Skeletal muscle satellite cell (primary cell): ENCODE data around the gene PADI1.

Source experiments
- H3K27me3 ChIP-seq: 2 replicates; pipeline ENCODE4 v1.7.0; 2013; ENCODE audit warnings: low read length; ENCODE audit not compliant: control insufficient read depth, insufficient read depth
- H3K36me3 ChIP-seq: 2 replicates; pipeline ENCODE4 v1.7.0; 2013; ENCODE audit warnings: mild to moderate bottlenecking, control low read depth, low read length; ENCODE audit not compliant: insufficient read depth
- H3K4me1 ChIP-seq: 2 replicates; pipeline ENCODE4 v1.7.0; 2013; ENCODE audit warnings: low read length; ENCODE audit not compliant: control insufficient read depth, insufficient read depth
- H3K4me2 ChIP-seq: 2 replicates; pipeline ENCODE4 v1.7.0; 2013; ENCODE audit warnings: mild to moderate bottlenecking, low read length
- H3K4me3 ChIP-seq: 2 replicates; pipeline ENCODE4 v1.7.0; 2013; ENCODE audit warnings: low read length
- H3K9ac ChIP-seq: 2 replicates; pipeline ENCODE4 v1.7.0; 2013; ENCODE audit warnings: mild to moderate bottlenecking, low read depth, low read length, moderate library complexity
- H3K9me3 ChIP-seq: replicated peaks from 2 replicates; pipeline ENCODE4 v1.7.0; 2013; ENCODE audit warnings: mild to moderate bottlenecking, control low read depth, low read length

PADI1 gene

GRCh38 chr1:17184822-17185484 is 20.0 kb upstream of the PADI1 start:
- H3K36me3 ChIP-seq = no peaks in the 10 kb centered on the region
- no peak overlapping the region for H3K9ac ChIP-seq
- H3K4me3 ChIP-seq = no peak overlapping the region
- H3K4me2 ChIP-seq = no peak overlapping the region
- H3K27me3 ChIP-seq = no peaks in the 10 kb centered on the region
- peaks cover 4% of the 10 kb centered on the region for H3K9me3 ChIP-seq
- H3K4me1 ChIP-seq = peaks cover 21% of the 10 kb centered on the region

- no peaks in the 10 kb centered on the region for H3K27me3 ChIP-seq
- no peaks in the 10 kb centered on the region for H3K36me3 ChIP-seq
- H3K9ac ChIP-seq = no peak overlapping the region
- H3K4me3 ChIP-seq = no peak overlapping the region
- no peak overlapping the region for H3K4me2 ChIP-seq
- H3K4me1 ChIP-seq = peaks cover 26% of the 10 kb centered on the region
- peaks cover 4% of the 10 kb centered on the region for H3K9me3 ChIP-seq
These were observed 19.5 kb upstream of the PADI1 start for GRCh38 chr1:17185485-17185860.

GRCh38 chr1:17186216-17186909 is 18.6 kb upstream of the PADI1 start:
- Histone ChIP-seq H3K9me3 (peaks cover 4% of the 10 kb centered on the region), H3K4me1 (peaks cover 34% of the 10 kb centered on the region), H3K4me3 (no peak overlapping the region), H3K4me2 (no peak overlapping the region), H3K27me3 (no peaks in the 10 kb centered on the region), H3K9ac (no peak overlapping the region), H3K36me3 (no peaks in the 10 kb centered on the region)

- H3K36me3 ChIP-seq = no peaks in the 10 kb centered on the region
- H3K4me3 ChIP-seq = no peak overlapping the region
- peaks cover 4% of the 10 kb centered on the region for H3K9me3 ChIP-seq
- H3K9ac ChIP-seq = no peak overlapping the region
- no peaks in the 10 kb centered on the region for H3K27me3 ChIP-seq
- no peak overlapping the region for H3K4me2 ChIP-seq
- H3K4me1 ChIP-seq = peaks cover 41% of the 10 kb centered on the region
These were observed 17.9 kb upstream of the PADI1 start for GRCh38 chr1:17187051-17187450.

- H3K9ac ChIP-seq = no peak overlapping the region
- H3K4me2 ChIP-seq = no peak overlapping the region
- H3K4me1 ChIP-seq = peaks cover 51% of the 10 kb centered on the region
- no peaks in the 10 kb centered on the region for H3K36me3 ChIP-seq
- H3K27me3 ChIP-seq = no peaks in the 10 kb centered on the region
- H3K9me3 ChIP-seq = peaks cover 4% of the 10 kb centered on the region
- H3K4me3 ChIP-seq = no peak overlapping the region
These were observed 16.7 kb upstream of the PADI1 start for GRCh38 chr1:17188217-17188616.

- Histone ChIP-seq H3K36me3 (no peaks in the 10 kb centered on the region), H3K4me3 (no peak overlapping the region), H3K9ac (peak overlapping the region; percentile 77), H3K27me3 (no peaks in the 10 kb centered on the region), H3K9me3 (peaks cover 4% of the 10 kb centered on the region), H3K4me2 (peak overlapping the region; percentile 61), H3K4me1 (peaks cover 55% of the 10 kb centered on the region)
These were observed 15.9 kb upstream of the PADI1 start for GRCh38 chr1:17188889-17189631.

GRCh38 chr1:17189632-17189990 is 15.3 kb upstream of the PADI1 start:
- no peak overlapping the region for H3K4me3 ChIP-seq
- peak overlapping the region; percentile 61 for H3K4me2 ChIP-seq
- no peaks in the 10 kb centered on the region for H3K36me3 ChIP-seq
- H3K4me1 ChIP-seq = peaks cover 57% of the 10 kb centered on the region
- H3K9me3 ChIP-seq = peaks cover 4% of the 10 kb centered on the region
- peak overlapping the region; percentile 77 for H3K9ac ChIP-seq
- H3K27me3 ChIP-seq = no peaks in the 10 kb centered on the region

GRCh38 chr1:17190010-17190995 is 14.6 kb upstream of the PADI1 start:
- H3K27me3 ChIP-seq = no peaks in the 10 kb centered on the region
- H3K36me3 ChIP-seq = no peaks in the 10 kb centered on the region
- H3K4me1 ChIP-seq = peaks cover 51% of the 10 kb centered on the region
- no peak overlapping the region for H3K4me3 ChIP-seq
- peaks cover 4% of the 10 kb centered on the region for H3K9me3 ChIP-seq
- peak overlapping the region; percentile 79 for H3K9ac ChIP-seq
- H3K4me2 ChIP-seq = peak overlapping the region; percentile 61

- Histone ChIP-seq H3K4me1 (peaks cover 46% of the 10 kb centered on the region), H3K27me3 (no peaks in the 10 kb centered on the region), H3K4me2 (no peak overlapping the region), H3K9me3 (peaks cover 4% of the 10 kb centered on the region), H3K36me3 (no peaks in the 10 kb centered on the region), H3K4me3 (no peak overlapping the region), H3K9ac (no peak overlapping the region)
These were observed 13.0 kb upstream of the PADI1 start for GRCh38 chr1:17191990-17192242.

GRCh38 chr1:17192394-17193221 is 12.3 kb upstream of the PADI1 start:
- Histone ChIP-seq H3K9me3 (peaks cover 4% of the 10 kb centered on the region), H3K4me1 (peaks cover 46% of the 10 kb centered on the region), H3K4me3 (no peak overlapping the region), H3K9ac (no peak overlapping the region), H3K4me2 (no peak overlapping the region), H3K36me3 (no peaks in the 10 kb centered on the region), H3K27me3 (no peaks in the 10 kb centered on the region)
